ENCODE data around the gene SRGAP3. TPM values are rescaled to one million over a fixed set of nuclear protein-coding genes. Genes with fewer than 3 reads are reported as not detected.

Gene SRGAP3
- total and polyA plus RNA-seq, 10 of the 15 experiments (the other 5 are each of a cell fraction or from before 2014, with no cell fraction given), result 0.32 to 1.7 (median 0.99) TPM

DNA sequence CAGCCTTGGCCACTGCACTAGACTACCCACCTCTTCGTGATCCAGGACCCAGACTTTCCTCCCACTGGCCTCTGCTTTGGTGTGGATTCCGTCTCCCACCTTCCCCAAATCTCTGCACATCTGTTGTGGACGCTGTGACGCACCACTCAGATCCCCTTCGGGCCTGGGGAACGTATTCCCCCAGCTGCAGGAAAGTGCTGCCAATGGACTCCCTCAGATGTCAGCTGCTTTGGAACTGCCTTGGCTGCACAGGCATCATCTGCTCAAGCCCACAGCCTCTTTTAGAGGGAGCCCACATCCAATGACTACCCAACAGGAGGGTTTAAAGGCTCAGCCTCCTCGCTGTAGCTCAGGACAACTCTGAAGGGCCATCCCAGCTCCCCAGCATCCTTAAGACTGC is 152.0 kb downstream of the SRGAP3 start:
- SMC1A ChIA-PET (ENCODE audit: uncharacterized antibody, unreplicated experiment), result no interaction called here
- intact Hi-C loops (cut with micrococcal nuclease; ENCODE audit: unreplicated experiment), result no loop called here
- CTCF ChIA-PET, result interaction anchor here (0.7 kb wide), 1 partner anchor 30 kb away, joined by 5 read pairs; no protein-coding TSS in a partner anchor
- no TSS peak for BruUV-seq (replicated peaks)
- H3K4me3 ChIP-seq, result no peak overlapping the region
- ATAC-seq, result no peak
- no peak for FAIRE-seq
- TF ChIP-seq, protein P1, sequence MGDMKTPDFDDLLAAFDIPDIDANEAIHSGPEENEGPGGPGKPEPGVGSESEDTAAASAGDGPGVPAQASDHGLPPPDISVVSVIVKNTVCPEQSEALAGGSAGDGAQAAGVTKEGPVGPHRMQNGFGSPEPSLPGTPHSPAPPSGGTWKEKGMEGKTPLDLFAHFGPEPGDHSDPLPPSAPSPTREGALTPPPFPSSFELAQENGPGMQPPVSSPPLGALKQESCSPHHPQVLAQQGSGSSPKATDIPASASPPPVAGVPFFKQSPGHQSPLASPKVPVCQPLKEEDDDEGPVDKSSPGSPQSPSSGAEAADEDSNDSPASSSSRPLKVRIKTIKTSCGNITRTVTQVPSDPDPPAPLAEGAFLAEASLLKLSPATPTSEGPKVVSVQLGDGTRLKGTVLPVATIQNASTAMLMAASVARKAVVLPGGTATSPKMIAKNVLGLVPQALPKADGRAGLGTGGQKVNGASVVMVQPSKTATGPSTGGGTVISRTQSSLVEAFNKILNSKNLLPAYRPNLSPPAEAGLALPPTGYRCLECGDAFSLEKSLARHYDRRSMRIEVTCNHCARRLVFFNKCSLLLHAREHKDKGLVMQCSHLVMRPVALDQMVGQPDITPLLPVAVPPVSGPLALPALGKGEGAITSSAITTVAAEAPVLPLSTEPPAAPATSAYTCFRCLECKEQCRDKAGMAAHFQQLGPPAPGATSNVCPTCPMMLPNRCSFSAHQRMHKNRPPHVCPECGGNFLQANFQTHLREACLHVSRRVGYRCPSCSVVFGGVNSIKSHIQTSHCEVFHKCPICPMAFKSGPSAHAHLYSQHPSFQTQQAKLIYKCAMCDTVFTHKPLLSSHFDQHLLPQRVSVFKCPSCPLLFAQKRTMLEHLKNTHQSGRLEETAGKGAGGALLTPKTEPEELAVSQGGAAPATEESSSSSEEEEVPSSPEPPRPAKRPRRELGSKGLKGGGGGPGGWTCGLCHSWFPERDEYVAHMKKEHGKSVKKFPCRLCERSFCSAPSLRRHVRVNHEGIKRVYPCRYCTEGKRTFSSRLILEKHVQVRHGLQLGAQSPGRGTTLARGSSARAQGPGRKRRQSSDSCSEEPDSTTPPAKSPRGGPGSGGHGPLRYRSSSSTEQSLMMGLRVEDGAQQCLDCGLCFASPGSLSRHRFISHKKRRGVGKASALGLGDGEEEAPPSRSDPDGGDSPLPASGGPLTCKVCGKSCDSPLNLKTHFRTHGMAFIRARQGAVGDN (IDR thresholded peaks at IDR 0.05), result no peak
- TF ChIP-seq ASH2L (IDR thresholded peaks at IDR 0.05; ENCODE audit: borderline replicate concordance, low read depth), result no peak
- no peak for TF ChIP-seq IKZF2 (IDR thresholded peaks at IDR 0.05)
- TF ChIP-seq, protein P2, sequence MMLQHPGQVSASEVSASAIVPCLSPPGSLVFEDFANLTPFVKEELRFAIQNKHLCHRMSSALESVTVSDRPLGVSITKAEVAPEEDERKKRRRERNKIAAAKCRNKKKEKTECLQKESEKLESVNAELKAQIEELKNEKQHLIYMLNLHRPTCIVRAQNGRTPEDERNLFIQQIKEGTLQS (IDR thresholded peaks at IDR 0.05; ENCODE audit: borderline replicate concordance, extremely low read depth, low read depth, low read length), result no peak
- no peak for TF ChIP-seq KLF5 (IDR thresholded peaks at IDR 0.05; ENCODE audit: partially characterized antibody)
- no peak for TF ChIP-seq RCOR1 (conservative IDR thresholded peaks at IDR 0.05; ENCODE audit: low read depth, low read length)
- TF ChIP-seq ZZZ3 (IDR thresholded peaks at IDR 0.05; ENCODE audit: control insufficient read depth, insufficient read length, low read depth), result no peak
- no peak for TF ChIP-seq JUND (IDR thresholded peaks at IDR 0.05; ENCODE audit: low read depth, low read length)
- TF ChIP-seq, protein P3, sequence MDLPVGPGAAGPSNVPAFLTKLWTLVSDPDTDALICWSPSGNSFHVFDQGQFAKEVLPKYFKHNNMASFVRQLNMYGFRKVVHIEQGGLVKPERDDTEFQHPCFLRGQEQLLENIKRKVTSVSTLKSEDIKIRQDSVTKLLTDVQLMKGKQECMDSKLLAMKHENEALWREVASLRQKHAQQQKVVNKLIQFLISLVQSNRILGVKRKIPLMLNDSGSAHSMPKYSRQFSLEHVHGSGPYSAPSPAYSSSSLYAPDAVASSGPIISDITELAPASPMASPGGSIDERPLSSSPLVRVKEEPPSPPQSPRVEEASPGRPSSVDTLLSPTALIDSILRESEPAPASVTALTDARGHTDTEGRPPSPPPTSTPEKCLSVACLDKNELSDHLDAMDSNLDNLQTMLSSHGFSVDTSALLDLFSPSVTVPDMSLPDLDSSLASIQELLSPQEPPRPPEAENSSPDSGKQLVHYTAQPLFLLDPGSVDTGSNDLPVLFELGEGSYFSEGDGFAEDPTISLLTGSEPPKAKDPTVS (IDR thresholded peaks at IDR 0.05; ENCODE audit: low read depth, low read length), result no peak
- TF ChIP-seq HDAC2 (IDR thresholded peaks at IDR 0.05), result no peak
- TF ChIP-seq SP1 (IDR thresholded peaks at IDR 0.05; ENCODE audit: low read depth, low read length), result no peak
- no peak for TF ChIP-seq POU2F2 (IDR thresholded peaks at IDR 0.05; ENCODE audit: borderline replicate concordance, low read depth, low read length)
- TF ChIP-seq NR2F1 (conservative IDR thresholded peaks at IDR 0.05), result no peak
- TF ChIP-seq, protein P4, sequence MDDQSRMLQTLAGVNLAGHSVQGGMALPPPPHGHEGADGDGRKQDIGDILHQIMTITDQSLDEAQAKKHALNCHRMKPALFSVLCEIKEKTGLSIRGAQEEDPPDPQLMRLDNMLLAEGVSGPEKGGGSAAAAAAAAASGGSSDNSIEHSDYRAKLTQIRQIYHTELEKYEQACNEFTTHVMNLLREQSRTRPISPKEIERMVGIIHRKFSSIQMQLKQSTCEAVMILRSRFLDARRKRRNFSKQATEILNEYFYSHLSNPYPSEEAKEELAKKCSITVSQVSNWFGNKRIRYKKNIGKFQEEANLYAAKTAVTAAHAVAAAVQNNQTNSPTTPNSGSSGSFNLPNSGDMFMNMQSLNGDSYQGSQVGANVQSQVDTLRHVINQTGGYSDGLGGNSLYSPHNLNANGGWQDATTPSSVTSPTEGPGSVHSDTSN (IDR thresholded peaks at IDR 0.05; ENCODE audit: insufficient replicate concordance, low read depth, low read length), result no peak
- no peak for TF ChIP-seq NFYA (IDR thresholded peaks at IDR 0.05; ENCODE audit: borderline replicate concordance, low read depth, low read length)
- TF ChIP-seq SIX5 (IDR thresholded peaks at IDR 0.05; ENCODE audit: low read depth, low read length, severe bottlenecking), result no peak
- no peak for TF ChIP-seq ZNF24 (IDR thresholded peaks at IDR 0.05)
- in situ Hi-C loops (cut with MboI), result no loop called here
- 46% methylated on average over 6 of the region's 7 CpGs for WGBS (ENCODE audit: insufficient coverage, insufficient replicate concordance, low lambda C conversion rate, missing lambda C conversion rate)
- no peaks in the 10 kb centered on the region for H3K27me3 ChIP-seq (replicated peaks in 1 of 2; ENCODE audit: control insufficient read depth in 2 of 2, insufficient read depth in 2 of 2, low read length in 1 of 2)
- no peak overlapping the region for H3K9ac ChIP-seq (ENCODE audit: control insufficient read depth, insufficient read depth, low read length)
- H4K20me1 ChIP-seq (ENCODE audit: control insufficient read depth, insufficient read depth), result no peaks in the 10 kb centered on the region
- no peak overlapping the region for H3K4me2 ChIP-seq (ENCODE audit: control insufficient read depth, insufficient read depth)
- no peak overlapping the region for H2AFZ ChIP-seq (ENCODE audit: control insufficient read depth, low read depth, low read length)
- H3K4me1 ChIP-seq (ENCODE audit: control insufficient read depth, insufficient read depth, low read length), result peaks cover 7% of the 10 kb centered on the region; the same call in 1 of the 2 replicates
- POLR2A ChIA-PET, result no interaction called here
- no peaks in the 10 kb centered on the region for H3K79me2 ChIP-seq (ENCODE audit: control insufficient read depth, insufficient read depth, low read length)
- RAD21 ChIA-PET (ENCODE audit: unreplicated experiment), result interaction anchor here (1.4 kb wide), 1 partner anchor 129 kb away, joined by 3 read pairs; no protein-coding TSS in a partner anchor
- H3K9me3 ChIP-seq (replicated peaks; ENCODE audit: control insufficient read depth, insufficient read depth, low read length), result no peaks in the 10 kb centered on the region
- H3K27ac ChIP-seq (ENCODE audit: control insufficient read depth, insufficient read depth), result no peak overlapping the region
- no peak for DNase-seq (ENCODE audit: low read depth, low spot score)
- no peaks in the 10 kb centered on the region for H3K36me3 ChIP-seq (ENCODE audit: control insufficient read depth in 2 of 2, insufficient read depth in 2 of 2, low read length in 1 of 2)
